Peyer's patch (tissue), 4 donors: ENCODE data around the gene CFAP61.

ENCODE experiments used
- CTCF ChIP-seq, 6 experiments: fragments of 450-650 bp in 4 of 6; fragments of 200-600 bp in 2 of 6; sonication (generic) in 1 of 6; IDR thresholded peaks; one replicate each; pipeline ENCODE4 v1.5.1; 2017 to 2019; ENCODE audit warnings: antibody characterized with exemption in 6 of 6, mild to moderate bottlenecking in 3 of 6, moderate library complexity in 1 of 6
- POLR2A ChIP-seq, 2 donors: fragments of 450-650 bp; IDR thresholded peaks; one replicate each; pipeline ENCODE4 v1.5.1; 2017; ENCODE audit warnings: antibody characterized with exemption in 2 of 2, mild to moderate bottlenecking in 2 of 2, moderate library complexity in 2 of 2

DNA sequence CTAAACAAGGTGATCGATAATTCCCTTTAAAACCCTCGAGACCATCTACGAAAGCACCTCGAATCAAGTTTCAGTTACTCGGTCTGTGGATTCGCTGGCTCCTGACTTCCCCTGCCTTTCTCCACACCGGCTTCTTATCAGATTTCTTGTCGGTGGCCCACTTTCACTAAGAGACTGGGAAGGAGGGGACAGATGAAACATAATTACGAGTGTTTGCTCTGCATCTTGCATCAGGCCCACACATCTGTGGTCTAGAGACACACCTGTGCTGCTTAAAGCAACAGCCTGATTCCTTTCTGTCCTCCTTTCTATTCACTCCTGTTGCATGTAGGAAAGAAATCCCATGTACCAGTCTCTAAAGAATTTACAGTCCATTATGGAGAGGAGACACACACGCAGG lies 353.3 kb downstream of the CFAP61 start:
- TF ChIP-seq CTCF (IDR thresholded peaks at IDR 0.05) (no peak), POLR2A (IDR thresholded peaks at IDR 0.05) (no peak)
